T-cell (primary cell): ENCODE measurements around the gene MEAF6. TPM values are rescaled to one million over a fixed set of nuclear protein-coding genes. Genes with fewer than 3 reads are reported as not detected.
"Not testable (repeated sequence)": the region's sequence is repeated elsewhere in the genome, so short reads cannot be mapped to it uniquely, and the experiment has no call there.

ENCODE experiments used
- ATAC-seq, 4 experiments: fragments of 200-7000 bp in 3 of 4; fragments of 150-1000 bp in 1 of 4; cut with Tn5 transposase; replicated peaks in 1 of 4; 1 replicate in 3 of 4; 2 replicates in 1 of 4; pipeline ENCODE4 v1.10.0; 2021; ENCODE audit warnings: moderate library complexity in 3 of 4, mild to moderate bottlenecking in 2 of 4, moderate number of reproducible peaks in 1 of 4
- CTCF ChIA-PET, 2 donors: fragments of 300-600 bp; sonication (Branson Sonifier 250); formaldehyde crosslinking; loops; one replicate each; lab custom pipeline; 2022; ENCODE audit warnings: antibody characterized with exemption in 2 of 2; lab: Charles Lee
- POLR2A ChIA-PET, 2 donors: fragments of 300-600 bp; sonication (Branson Sonifier 250); formaldehyde crosslinking; loops; one replicate each; lab custom pipeline; 2022; ENCODE audit warnings: antibody characterized with exemption in 2 of 2; lab: Charles Lee
- DNase-seq, 35 experiments: peaks; one replicate each; pipeline versions ENCODE4 v3.0.0 to v3.0.0-alpha.2; 2013 to 2023
- H3K27ac ChIP-seq: one replicate; pipeline ENCODE4 v1.5.1; 2013; ENCODE audit warnings: low read length
- H3K27me3 ChIP-seq, 2 experiments: replicated peaks in 1 of 2; 1 replicate in 1 of 2; 2 replicates in 1 of 2; pipeline versions ENCODE4 v1.6.1 to v1.7.0; 2013; ENCODE audit warnings: low read length in 1 of 2, mixed read lengths in 1 of 2; ENCODE audit not compliant: control insufficient read depth in 2 of 2, insufficient read depth in 2 of 2; ENCODE audit errors: extremely low read depth in 1 of 2
- H3K36me3 ChIP-seq, 2 donors: 1 replicate in 1 of 2; 2 replicates in 1 of 2; pipeline versions ENCODE4 v1.6.1 to v1.7.0; 2013; ENCODE audit warnings: low read length in 1 of 2; ENCODE audit not compliant: control insufficient read depth in 2 of 2, insufficient read depth in 1 of 2; ENCODE audit errors: extremely low read depth in 1 of 2
- H3K4me1 ChIP-seq, 2 experiments: 1 replicate in 1 of 2; 2 replicates in 1 of 2; pipeline versions ENCODE4 v1.6.1 to v1.7.0; 2013; ENCODE audit warnings: low read length in 2 of 2, mixed read lengths in 1 of 2; ENCODE audit not compliant: insufficient read depth in 2 of 2, control insufficient read depth in 1 of 2; ENCODE audit errors: extremely low read depth in 1 of 2
- H3K4me3 ChIP-seq, 2 donors: 1 replicate in 1 of 2; 2 replicates in 1 of 2; pipeline versions ENCODE4 v1.5.1 to v1.7.0; 2013; ENCODE audit warnings: mild to moderate bottlenecking in 2 of 2, low read length in 1 of 2, moderate library complexity in 1 of 2; ENCODE audit not compliant: control insufficient read depth in 1 of 2; ENCODE audit errors: extremely low read depth in 1 of 2
- H3K9me3 ChIP-seq: 2 replicates; pipeline ENCODE4 v1.7.0; 2013
- H3K27ac Mint-ChIP-seq, 2 donors: one replicate each; pipeline ENCODE4 v1.8.0; 2020 to 2021; ENCODE audit warnings: mild to moderate bottlenecking in 2 of 2, mixed read lengths in 2 of 2
- H3K27me3 Mint-ChIP-seq, 2 donors: one replicate each; pipeline ENCODE4 v1.8.0; 2021 to 2022; ENCODE audit warnings: mixed read lengths in 2 of 2
- H3K36me3 Mint-ChIP-seq: one replicate; pipeline ENCODE4 v1.8.0; 2021; ENCODE audit warnings: mixed read lengths
- H3K4me1 Mint-ChIP-seq, 3 donors: one replicate each; pipeline ENCODE4 v1.8.0; 2020 to 2022; ENCODE audit warnings: mixed read lengths in 3 of 3, mild to moderate bottlenecking in 1 of 3
- H3K4me3 Mint-ChIP-seq, 3 donors: one replicate each; pipeline ENCODE4 v1.8.0; 2020 to 2022; ENCODE audit warnings: mild to moderate bottlenecking in 3 of 3, mixed read lengths in 3 of 3, moderate library complexity in 3 of 3
- H3K9me3 Mint-ChIP-seq, 3 donors: one replicate each; pipeline ENCODE4 v1.8.0; 2020 to 2022; ENCODE audit warnings: mixed read lengths in 3 of 3
- WGBS: methylation state at CpG from one replicate; pipeline ENCODE4 v1.1.5; 2013; ENCODE audit warnings: missing lambda C conversion rate; ENCODE audit not compliant: insufficient coverage; 5-methylcytosine and 5-hydroxymethylcytosine counted together
- total RNA-seq, 35 experiments: library from RNA in 6 of 35; stranded (reverse) in 6 of 35; fragments of 120-200 nt in 1 of 35; gene quantifications; one replicate each; pipeline versions ENCODE4 v1.2.1 to v1.2.4 and lab custom pipeline; 2013 to 2026

MEAF6 gene
- total RNA-seq, 5 donors from 2014 or later (not counting 1 experiment from before 2014, with no cell fraction given), result 54.0 to 86.3 (median 84.9) TPM

GRCh38 chr1:37517569-37517968 is 3.0 kb upstream of the MEAF6 start:
- Mint-ChIP-seq H3K27ac (no peak overlapping the region), H3K27me3 (no peaks in the 10 kb centered on the region), H3K9me3 (no peaks in the 10 kb centered on the region), H3K4me1 (peaks cover 36 to 42% (median 36%) of the 10 kb centered on the region in 3 donors), H3K36me3 (peaks cover 4% of the 10 kb centered on the region), H3K4me3 (no peak overlapping the region)
- Histone ChIP-seq H3K4me3 (no peak overlapping the region), H3K9me3 (no peaks in the 10 kb centered on the region), H3K27me3 (no peaks in the 10 kb centered on the region), H3K4me1 (peaks cover 8 to 24% of the 10 kb centered on the region in 2 experiments), H3K27ac (no peak overlapping the region), H3K36me3 (no peaks in the 10 kb centered on the region)
- ChIA-PET CTCF (no interaction called here), POLR2A (no interaction called here)
- 100% methylated on average over 1 of the region's 1 CpG for WGBS
- DNase-seq (no peak), ATAC-seq (no peak)

DNA sequence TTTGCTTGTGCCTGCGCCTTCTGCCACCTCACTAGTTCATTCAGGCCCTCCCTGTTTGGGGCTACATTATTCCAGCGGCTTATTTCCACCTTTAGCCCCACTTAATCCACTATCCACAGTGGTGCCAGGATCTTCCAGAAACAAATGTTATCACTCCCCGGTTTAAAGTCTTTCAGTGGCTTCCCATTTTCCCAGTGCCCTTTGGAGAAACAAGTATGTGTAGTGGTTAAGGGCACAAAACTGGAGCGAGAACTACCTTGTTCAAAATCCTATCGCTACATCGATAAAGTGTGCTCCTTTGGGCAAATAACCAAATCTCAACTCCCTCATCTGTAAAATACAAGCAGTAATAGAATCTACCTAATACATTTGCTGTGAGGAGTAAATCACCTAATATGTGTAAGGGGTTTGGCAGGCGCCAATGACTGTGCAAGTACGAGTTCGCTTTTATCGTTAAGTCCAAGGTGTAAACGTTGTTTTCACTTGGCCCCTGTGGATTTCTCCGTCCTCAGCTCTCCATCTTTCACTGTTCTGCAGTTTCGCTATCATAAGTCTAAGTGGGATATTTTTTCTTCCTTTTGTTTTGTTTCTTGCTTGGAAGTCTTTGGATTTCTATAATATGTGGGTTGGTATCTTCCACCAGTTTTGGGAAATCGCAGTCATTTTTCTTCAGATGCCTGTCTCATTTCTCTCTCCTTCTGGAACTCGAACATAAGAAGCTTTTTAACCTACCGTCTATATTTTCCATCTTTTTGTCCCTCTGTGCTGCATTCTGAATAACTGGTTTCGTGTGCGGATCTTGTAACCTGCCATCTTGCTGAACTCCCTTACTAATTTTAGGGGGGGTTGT is 844 bp upstream of the MEAF6 start:
- Mint-ChIP-seq H3K36me3 (peaks cover 13% of the 10 kb centered on the region), H3K4me3 (peak overlapping the region; percentile 89 to 96 (median 94)), H3K9me3 (no peaks in the 10 kb centered on the region), H3K27ac (peak overlapping the region; percentile 98 to 99), H3K4me1 (peaks cover 49 to 53% (median 50%) of the 10 kb centered on the region in 3 donors), H3K27me3 (no peaks in the 10 kb centered on the region)
- DNase-seq (no peak), ATAC-seq (no peak)
- Histone ChIP-seq H3K27ac (peak overlapping the region; percentile 89), H3K36me3 (peaks cover 0 to 11% of the 10 kb centered on the region in 2 donors), H3K9me3 (no peaks in the 10 kb centered on the region), H3K4me1 (peaks cover 14 to 24% of the 10 kb centered on the region in 2 experiments), H3K4me3 (peak overlapping the region; percentile 85 to 88), H3K27me3 (no peaks in the 10 kb centered on the region)
- ChIA-PET POLR2A (interaction anchor here (0.6 to 1.0 kb wide), 6 partner anchors 37 to 72 kb away, joined by 3 to 11 read pairs (median 3); no protein-coding TSS in a partner anchor), CTCF (interaction anchor here in 1 of 2 donors (0.5 to 1.4 kb wide), 9 partner anchors 22 to 1321 kb away, joined by 3 to 13 read pairs (median 4); partner anchors contain the start of gene UTP11)
- 65% methylated on average over 5 of the region's 18 CpGs for WGBS

- H3K4me1 ChIP-seq, result peaks cover 14 to 17% of the 10 kb centered on the region in 2 experiments
- Mint-ChIP-seq H3K36me3 (peaks cover 19% of the 10 kb centered on the region), H3K9me3 (no peaks in the 10 kb centered on the region), H3K4me1 (peaks cover 45 to 48% (median 45%) of the 10 kb centered on the region in 3 donors), H3K4me3 (peak overlapping the region; percentile 89 to 94 (median 94)), H3K27ac (peak overlapping the region; percentile 88), H3K27me3 (no peaks in the 10 kb centered on the region)
- peak overlapping the region; percentile 85 to 88 for H3K4me3 ChIP-seq
- H3K36me3 ChIP-seq, result peaks cover 0 to 18% of the 10 kb centered on the region in 2 donors
- no peaks in the 10 kb centered on the region for H3K27me3 ChIP-seq
- POLR2A ChIA-PET, result interaction anchor here (0.6 to 1.0 kb wide), 3 partner anchors 40 to 1518 kb away, joined by 4 to 7 read pairs (median 4); partner anchors contain the start of gene SNIP1 (in 1 of the 2)
- 2% methylated on average over 19 of the region's 26 CpGs for WGBS
- ATAC-seq, result peak; percentile 1 to 6 (median 2)
- CTCF ChIA-PET, result interaction anchor here (0.5 to 1.4 kb wide), 9 partner anchors 10 to 321 kb away, joined by 3 to 13 read pairs (median 6); a partner anchor contains a TSS
- no peaks in the 10 kb centered on the region for H3K9me3 ChIP-seq
- peak in 20 of 35 experiments; percentile 1 to 53 (median 10) for DNase-seq
- H3K27ac ChIP-seq, result no peak overlapping the region
Observed at GRCh38 chr1:37513795-37514349, 694 bp downstream of the MEAF6 start.

- WGBS, result 94% methylated on average over 4 of the region's 4 CpGs
- peaks cover 41 to 45% (median 44%) of the 10 kb centered on the region in 3 donors for H3K4me1 Mint-ChIP-seq
- H3K9me3 Mint-ChIP-seq, result no peaks in the 10 kb centered on the region
- POLR2A ChIA-PET, result no interaction called here
- ATAC-seq, result no peak
- no peaks in the 10 kb centered on the region for H3K9me3 ChIP-seq
- no peak overlapping the region for H3K27ac ChIP-seq
- no peak for DNase-seq
- H3K4me3 ChIP-seq, result no peak overlapping the region
- H3K4me1 ChIP-seq, result peaks cover 10 to 14% of the 10 kb centered on the region in 2 experiments
- CTCF ChIA-PET, result no interaction called here
- peaks cover 42% of the 10 kb centered on the region for H3K36me3 Mint-ChIP-seq
- no peak overlapping the region for H3K27ac Mint-ChIP-seq
- H3K36me3 ChIP-seq, result peaks cover 0 to 55% of the 10 kb centered on the region in 2 donors
- no peaks in the 10 kb centered on the region for H3K27me3 Mint-ChIP-seq
- no peaks in the 10 kb centered on the region for H3K27me3 ChIP-seq
- H3K4me3 Mint-ChIP-seq, result no peak overlapping the region
Observed at GRCh38 chr1:37509181-37509580, 5.4 kb downstream of the MEAF6 start.

DNA sequence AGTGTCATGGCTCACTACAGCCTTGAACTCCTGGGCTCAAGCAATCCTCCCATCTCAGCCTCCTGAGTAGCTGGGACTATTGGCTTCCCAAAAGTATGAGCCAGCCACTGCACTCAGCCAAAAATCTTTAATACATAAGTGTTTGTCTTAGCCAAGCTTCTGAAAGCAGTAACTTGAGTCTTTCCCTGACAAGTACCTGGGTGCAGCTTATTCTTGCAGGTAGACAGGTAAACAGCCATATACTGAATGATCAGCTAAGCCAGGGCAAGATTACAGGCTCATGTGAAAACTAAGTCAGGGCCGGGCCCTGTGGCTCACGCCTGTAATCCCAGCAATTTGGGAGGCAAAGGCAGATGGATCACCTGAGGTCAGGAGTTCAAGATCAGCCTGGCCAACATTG is 7.8 kb downstream of the MEAF6 start:
- Mint-ChIP-seq H3K36me3 (peaks cover 44% of the 10 kb centered on the region), H3K27me3 (no peaks in the 10 kb centered on the region), H3K9me3 (no peaks in the 10 kb centered on the region), H3K27ac (no peak overlapping the region), H3K4me3 (no peak overlapping the region), H3K4me1 (peaks cover 22 to 30% (median 29%) of the 10 kb centered on the region in 3 donors)
- H3K4me1 ChIP-seq, result peaks cover 0 to 2% of the 10 kb centered on the region in 2 experiments
- ATAC-seq, result no peak
- ChIA-PET CTCF (interaction anchor here in 1 of 2 donors (0.6 kb wide), 2 partner anchors 93 to 353 kb away, joined by 3 to 4 read pairs; no protein-coding TSS in a partner anchor), POLR2A (interaction anchor here in 1 of 2 donors (0.6 kb wide), 1 partner anchor 1197 kb away, joined by 5 read pairs; no protein-coding TSS in a partner anchor)
- H3K36me3 ChIP-seq, result peaks cover 1 to 66% of the 10 kb centered on the region in 2 donors
- H3K9me3 ChIP-seq, result no peaks in the 10 kb centered on the region
- H3K27ac ChIP-seq, result no peak overlapping the region
- no peak for DNase-seq
- 100% methylated on average over 2 of the region's 2 CpGs for WGBS
- no peak overlapping the region for H3K4me3 ChIP-seq
- H3K27me3 ChIP-seq, result no peaks in the 10 kb centered on the region

DNA sequence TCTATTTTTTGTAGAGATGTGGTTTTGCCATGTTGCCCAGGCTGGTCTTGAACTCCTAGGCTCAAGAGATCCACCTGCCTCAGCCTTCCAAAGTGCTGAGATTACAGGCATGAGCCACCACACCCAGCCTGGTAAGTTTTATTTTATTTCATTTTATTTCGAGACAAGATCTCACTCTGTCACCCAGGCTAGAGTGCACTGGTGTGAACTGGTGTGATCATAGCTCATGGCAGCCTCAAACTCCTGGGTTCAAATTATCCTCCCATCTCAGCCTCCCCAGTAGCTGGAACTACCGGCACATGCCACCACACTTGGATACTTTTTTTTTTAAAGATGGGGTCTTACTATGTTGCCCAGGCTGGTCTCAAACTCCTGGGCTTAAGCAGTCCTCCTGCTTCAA is 11.8 kb downstream of the MEAF6 start:
- not testable (repeated sequence) for H3K4me3 ChIP-seq, H3K27ac ChIP-seq, H3K27me3 ChIP-seq, ATAC-seq, H3K27me3 Mint-ChIP-seq, H3K4me3 Mint-ChIP-seq, H3K27ac Mint-ChIP-seq, DNase-seq, H3K9me3 Mint-ChIP-seq, H3K9me3 ChIP-seq, H3K4me1 ChIP-seq
- ChIA-PET CTCF (interaction anchor here (0.6 to 1.0 kb wide), 2 partner anchors 10 to 179 kb away, joined by 3 read pairs; no protein-coding TSS in a partner anchor), POLR2A (interaction anchor here (0.6 to 0.7 kb wide), 3 partner anchors 24 to 1234 kb away, joined by 3 read pairs; no protein-coding TSS in a partner anchor)
- Mint-ChIP-seq H3K36me3 (peaks cover 47% of the 10 kb centered on the region), H3K4me1 (peaks cover 12 to 20% (median 17%) of the 10 kb centered on the region in 3 donors)
- no CpG with 5 or more reads among the region's 2 CpGs for WGBS
- peaks cover 14 to 73% of the 10 kb centered on the region in 2 donors for H3K36me3 ChIP-seq
